SK-N-SH treated with all-trans-retinoic acid at 6 μM for 48 hours (cell line): ENCODE results near the gene ZSCAN25.

ENCODE experiments used
- ATAC-seq: fragments of 200-7000 bp; cut with Tn5 transposase; 3 replicates; pipeline ENCODE4 v1.9.1; 2020; ENCODE audit warnings: mild to moderate bottlenecking, moderate library complexity
- ARNTL ChIP-seq: fragments of 450-650 bp; formaldehyde crosslinking; IDR thresholded peaks from 2 replicates; pipeline ENCODE4 v1.5.0; 2020; ENCODE audit warnings: low read depth, mild to moderate bottlenecking, moderate library complexity, borderline replicate concordance
- BACH2 ChIP-seq: fragments of 250-450 bp; sonication (Bioruptor Pico); IDR thresholded peaks from 2 replicates; pipeline ENCODE4 v1.9.0; 2021; ENCODE audit warnings: mild to moderate bottlenecking, borderline replicate concordance
- CREB5 ChIP-seq: fragments of 250-450 bp; sonication (Bioruptor Pico); IDR thresholded peaks from 2 replicates; pipeline ENCODE4 v1.5.1; 2020; ENCODE audit warnings: low read depth, mild to moderate bottlenecking, moderate library complexity
- CSDC2 ChIP-seq: fragments of 250-450 bp; sonication (Bioruptor Pico); IDR thresholded peaks from 2 replicates; pipeline ENCODE4 v1.5.0; 2020; ENCODE audit warnings: mild to moderate bottlenecking, moderate library complexity
- CSRNP3 ChIP-seq: fragments of 250-450 bp; sonication (Bioruptor Pico); IDR thresholded peaks from 2 replicates; pipeline ENCODE4 v1.5.1; 2021; ENCODE audit warnings: mild to moderate bottlenecking, moderate library complexity
- ESRRG ChIP-seq: fragments of 250-450 bp; sonication (Bioruptor Pico); IDR thresholded peaks from 2 replicates; pipeline ENCODE4 v1.6.1; 2021; ENCODE audit warnings: mild to moderate bottlenecking
- ISL1 ChIP-seq: fragments of 250-450 bp; sonication (Bioruptor Pico); IDR thresholded peaks from 2 replicates; pipeline ENCODE4 v2.1.2; 2022; ENCODE audit warnings: mild to moderate bottlenecking, moderate library complexity
- OSR1 ChIP-seq: fragments of 250-450 bp; sonication (Bioruptor Pico); IDR thresholded peaks from 2 replicates; pipeline ENCODE4 v1.8.0; 2022; ENCODE audit warnings: moderate library complexity, mild to moderate bottlenecking, inconsistent platforms
- PATZ1 ChIP-seq: fragments of 250-450 bp; sonication (Bioruptor Pico); IDR thresholded peaks from 2 replicates; pipeline ENCODE4 v1.8.0; 2020; ENCODE audit warnings: mild to moderate bottlenecking, moderate library complexity, borderline replicate concordance
- PPARA ChIP-seq: fragments of 250-450 bp; sonication (Bioruptor Pico); IDR thresholded peaks from 2 replicates; pipeline ENCODE4 v1.5.0; 2020; ENCODE audit warnings: mild to moderate bottlenecking, borderline replicate concordance
- RARB ChIP-seq: fragments of 250-450 bp; sonication (Bioruptor Pico); IDR thresholded peaks from 2 replicates; pipeline ENCODE4 v1.8.0; 2021; ENCODE audit warnings: mild to moderate bottlenecking, moderate library complexity
- TCF4 ChIP-seq: fragments of 250-450 bp; sonication (Bioruptor Pico); IDR thresholded peaks from 2 replicates; pipeline ENCODE4 v1.8.0; 2021; ENCODE audit warnings: mild to moderate bottlenecking, moderate library complexity, borderline replicate concordance
- TOX ChIP-seq: fragments of 250-450 bp; sonication (Bioruptor Pico); IDR thresholded peaks from 2 replicates; pipeline ENCODE4 v1.8.0; 2021; ENCODE audit warnings: mild to moderate bottlenecking, moderate library complexity, borderline replicate concordance
- TSHZ2 ChIP-seq: fragments of 250-450 bp; sonication (Bioruptor Pico); IDR thresholded peaks from 2 replicates; pipeline ENCODE4 v1.5.0; 2020; ENCODE audit warnings: mild to moderate bottlenecking, moderate library complexity
- ZC3H10 ChIP-seq: fragments of 250-450 bp; sonication (Bioruptor Pico); IDR thresholded peaks from 2 replicates; pipeline ENCODE4 v1.5.1; 2021; ENCODE audit warnings: mild to moderate bottlenecking, moderate library complexity
- ZFP3 ChIP-seq: fragments of 250-450 bp; sonication (Bioruptor Pico); IDR thresholded peaks from 2 replicates; pipeline ENCODE4 v1.5.0; 2020; ENCODE audit warnings: mild to moderate bottlenecking, moderate library complexity
- ZFP30 ChIP-seq: fragments of 450-650 bp; formaldehyde crosslinking; IDR thresholded peaks from 2 replicates; pipeline ENCODE4 v1.5.0; 2022; ENCODE audit warnings: mild to moderate bottlenecking, moderate library complexity
- ZNF565 ChIP-seq: fragments of 450-650 bp; formaldehyde crosslinking; conservative IDR thresholded peaks from 2 replicates; pipeline ENCODE4 v1.5.0; 2020; ENCODE audit warnings: low read depth, mild to moderate bottlenecking, moderate library complexity
- ZNF70 ChIP-seq: fragments of 450-650 bp; formaldehyde crosslinking; IDR thresholded peaks from 2 replicates; pipeline ENCODE4 v1.5.0; 2020; ENCODE audit warnings: mild to moderate bottlenecking, moderate library complexity
- ZNF8 ChIP-seq: fragments of 450-650 bp; formaldehyde crosslinking; IDR thresholded peaks from 2 replicates; pipeline ENCODE4 v1.5.0; 2020; ENCODE audit warnings: mild to moderate bottlenecking, moderate library complexity

ZSCAN25 gene

GRCh38 chr7:99594948-99595745 lies 21.6 kb upstream of the ZSCAN25 start:
- TF ChIP-seq BACH2 (CRISPR knock-in tag), result no peak
- no peak for TF ChIP-seq ZNF70 (CRISPR knock-in tag)
- no peak for TF ChIP-seq PPARA (CRISPR knock-in tag)
- TF ChIP-seq CREB5 (CRISPR knock-in tag), result no peak
- TF ChIP-seq ZC3H10 (CRISPR knock-in tag), result no peak
- TF ChIP-seq TOX (CRISPR knock-in tag), result no peak
- TF ChIP-seq ZNF8 (CRISPR knock-in tag), result no peak
- no peak for TF ChIP-seq ZFP30 (CRISPR knock-in tag)
- TF ChIP-seq TCF4 (CRISPR knock-in tag), result no peak
- no peak for TF ChIP-seq TSHZ2 (CRISPR knock-in tag)
- no peak for TF ChIP-seq ARNTL
- no peak for TF ChIP-seq CSRNP3
- TF ChIP-seq RARB, result no peak
- TF ChIP-seq PATZ1 (CRISPR knock-in tag), result no peak
- no peak for TF ChIP-seq ZNF565 (CRISPR knock-in tag)
- no peak for TF ChIP-seq ZFP3 (CRISPR knock-in tag)
- no peak for TF ChIP-seq ISL1
- TF ChIP-seq CSDC2 (CRISPR knock-in tag), result no peak
- TF ChIP-seq ESRRG (CRISPR knock-in tag), result no peak
- TF ChIP-seq, all 23 proteins: peak for 0
- no peak for ATAC-seq

GRCh38 chr7:99596408-99596955 lies 20.3 kb upstream of the ZSCAN25 start:
- no peak for TF ChIP-seq ISL1
- TF ChIP-seq CSDC2 (CRISPR knock-in tag), result no peak
- no peak for TF ChIP-seq ZNF565 (CRISPR knock-in tag)
- no peak for TF ChIP-seq OSR1
- TF ChIP-seq CSRNP3, result no peak
- no peak for TF ChIP-seq TSHZ2 (CRISPR knock-in tag)
- TF ChIP-seq RARB, result no peak
- no peak for ATAC-seq
